Measurements from ENCODE around the gene CNTN2. TPM values are rescaled to one million over a fixed set of nuclear protein-coding genes. Genes with fewer than 3 reads are reported as not detected.
A peak's percentile ranks its signal among the peaks of the same experiment; 100 is the strongest.

The CNTN2 gene
- total and polyA plus RNA-seq, 7 donors = 0.01 to 0.06 (median 0.05) TPM; not detected in 4

DNA sequence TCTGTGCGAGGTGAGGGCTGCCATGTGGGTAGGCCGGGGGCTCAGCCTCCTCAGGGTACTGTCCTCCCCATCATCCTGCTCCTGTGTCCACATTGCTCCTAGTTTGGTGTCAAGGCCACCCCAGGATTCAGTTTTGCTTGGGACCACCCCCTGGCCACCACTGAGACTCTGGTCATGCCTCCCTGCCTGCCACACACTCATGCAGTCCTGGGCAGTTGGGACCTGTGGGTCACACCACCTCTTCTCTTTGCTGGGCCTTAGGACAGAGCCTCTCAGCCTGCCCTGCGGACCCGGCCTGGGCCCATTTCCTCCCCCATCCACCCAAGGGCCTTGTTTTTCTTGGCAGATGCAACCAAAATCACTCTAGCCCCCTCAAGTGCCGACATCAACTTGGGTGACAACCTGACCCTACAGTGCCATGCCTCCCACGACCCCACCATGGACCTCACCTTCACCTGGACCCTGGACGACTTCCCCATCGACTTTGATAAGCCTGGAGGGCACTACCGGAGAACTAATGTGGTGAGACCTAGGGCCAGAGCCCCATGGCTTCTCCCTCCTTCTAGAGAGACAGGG, 21.8 kb downstream of the CNTN2 start:
- Histone ChIP-seq H3K4me3 (no peak overlapping the region), H3K9me3 (no peaks in the 10 kb centered on the region), H3K27me3 (ENCODE audit: insufficient read depth in 3 of 3, low read length in 2 of 3) (no peaks in the 10 kb centered on the region), H3K27ac (no peak overlapping the region), H3K4me1 (no peaks in the 10 kb centered on the region), H3K36me3 (ENCODE audit: insufficient read depth in 1 of 2, low read depth in 1 of 2) (no peaks in the 10 kb centered on the region)
- whole genome bisulfite sequencing, 3 donors = 91 to 96% (median 92%) methylated on average over 9 of the region's 9 CpGs
- peak in 1 of 2 donors; percentile 36 for DNase-seq
- intact Hi-C loops (cut with DNase I) = loop anchor here (5.0 kb wide), 2 partner anchors 73 to 88 kb away; no protein-coding TSS in a partner anchor
- TF ChIP-seq, protein P1, sequence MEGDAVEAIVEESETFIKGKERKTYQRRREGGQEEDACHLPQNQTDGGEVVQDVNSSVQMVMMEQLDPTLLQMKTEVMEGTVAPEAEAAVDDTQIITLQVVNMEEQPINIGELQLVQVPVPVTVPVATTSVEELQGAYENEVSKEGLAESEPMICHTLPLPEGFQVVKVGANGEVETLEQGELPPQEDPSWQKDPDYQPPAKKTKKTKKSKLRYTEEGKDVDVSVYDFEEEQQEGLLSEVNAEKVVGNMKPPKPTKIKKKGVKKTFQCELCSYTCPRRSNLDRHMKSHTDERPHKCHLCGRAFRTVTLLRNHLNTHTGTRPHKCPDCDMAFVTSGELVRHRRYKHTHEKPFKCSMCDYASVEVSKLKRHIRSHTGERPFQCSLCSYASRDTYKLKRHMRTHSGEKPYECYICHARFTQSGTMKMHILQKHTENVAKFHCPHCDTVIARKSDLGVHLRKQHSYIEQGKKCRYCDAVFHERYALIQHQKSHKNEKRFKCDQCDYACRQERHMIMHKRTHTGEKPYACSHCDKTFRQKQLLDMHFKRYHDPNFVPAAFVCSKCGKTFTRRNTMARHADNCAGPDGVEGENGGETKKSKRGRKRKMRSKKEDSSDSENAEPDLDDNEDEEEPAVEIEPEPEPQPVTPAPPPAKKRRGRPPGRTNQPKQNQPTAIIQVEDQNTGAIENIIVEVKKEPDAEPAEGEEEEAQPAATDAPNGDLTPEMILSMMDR (IDR thresholded peaks at IDR 0.05) = no peak
- ATAC-seq = no peak

DNA sequence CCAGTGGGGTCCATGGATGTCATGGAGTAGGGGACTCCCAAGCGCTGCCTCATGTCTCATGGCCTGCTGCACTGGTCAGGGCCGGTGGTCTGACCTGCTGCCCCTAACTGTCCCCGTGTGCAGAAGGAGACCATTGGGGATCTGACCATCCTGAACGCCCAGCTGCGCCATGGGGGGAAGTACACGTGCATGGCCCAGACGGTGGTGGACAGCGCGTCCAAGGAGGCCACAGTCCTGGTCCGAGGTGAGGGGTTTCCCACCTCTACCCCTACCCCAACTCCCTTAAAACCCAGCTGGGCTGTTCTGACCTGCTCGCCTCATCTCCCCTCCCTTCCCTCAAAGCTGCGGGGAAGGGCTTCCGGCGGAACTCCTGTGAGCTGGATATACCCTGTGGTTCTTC, 22.7 kb downstream of the CNTN2 start:
- Histone ChIP-seq H3K27me3 (ENCODE audit: insufficient read depth in 3 of 3, low read length in 2 of 3) (no peaks in the 10 kb centered on the region), H3K36me3 (ENCODE audit: insufficient read depth in 1 of 2, low read depth in 1 of 2) (no peaks in the 10 kb centered on the region), H3K9me3 (no peaks in the 10 kb centered on the region), H3K4me1 (no peaks in the 10 kb centered on the region), H3K27ac (no peak overlapping the region), H3K4me3 (no peak overlapping the region)
- no peak for ATAC-seq
- peak in 1 of 2 donors; percentile 47 for DNase-seq
- TF ChIP-seq, protein P1 (IDR thresholded peaks at IDR 0.05) = no peak
- intact Hi-C loops (cut with DNase I) = no loop called here
- 85 to 90% (median 88%) methylated on average over 14 of the region's 14 CpGs for WGBS, 3 donors

DNA sequence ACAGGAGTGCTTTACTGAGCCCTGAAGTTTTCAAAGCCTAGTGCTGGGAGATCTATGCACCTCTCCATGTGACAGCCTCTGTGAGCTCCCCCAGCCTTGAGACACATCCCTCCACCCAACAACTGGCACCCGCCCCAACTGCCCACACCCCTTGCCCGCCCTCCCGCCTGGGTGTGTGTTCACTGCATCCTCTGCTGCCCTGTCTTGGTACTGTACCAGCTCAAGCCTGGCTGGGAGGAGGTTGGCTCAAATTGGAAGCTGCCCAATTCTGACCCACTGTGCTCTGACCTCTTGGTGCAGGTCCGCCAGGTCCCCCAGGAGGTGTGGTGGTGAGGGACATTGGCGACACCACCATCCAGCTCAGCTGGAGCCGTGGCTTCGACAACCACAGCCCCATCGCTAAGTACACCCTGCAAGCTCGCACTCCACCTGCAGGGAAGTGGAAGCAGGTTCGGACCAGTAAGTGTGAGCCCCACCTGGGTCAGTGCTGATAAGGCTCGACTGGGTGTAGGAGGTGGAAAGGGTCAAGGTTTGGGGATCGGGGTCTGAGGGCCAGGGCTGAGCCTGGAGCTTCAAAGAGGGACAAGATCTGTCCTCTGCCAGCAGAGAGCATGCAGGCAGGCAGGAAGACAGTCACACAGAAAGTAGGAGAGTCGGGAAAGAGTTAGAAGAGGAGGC, 23.3 kb downstream of the CNTN2 start:
- H3K27ac ChIP-seq = no peak overlapping the region
- no peaks in the 10 kb centered on the region for H3K27me3 ChIP-seq (ENCODE audit: insufficient read depth in 3 of 3, low read length in 2 of 3)
- no peaks in the 10 kb centered on the region for H3K36me3 ChIP-seq (ENCODE audit: insufficient read depth in 1 of 2, low read depth in 1 of 2)
- ATAC-seq (no peak), DNase-seq (peak in 1 of 2 donors; percentile 27)
- H3K4me3 ChIP-seq = no peak overlapping the region
- 82 to 88% (median 82%) methylated on average over 13 of the region's 13 CpGs for WGBS, 3 donors
- intact Hi-C loops (cut with DNase I) = no loop called here
- TF ChIP-seq, protein P1 (IDR thresholded peaks at IDR 0.05) = no peak
- H3K4me1 ChIP-seq = no peaks in the 10 kb centered on the region
- H3K9me3 ChIP-seq = no peaks in the 10 kb centered on the region

DNA sequence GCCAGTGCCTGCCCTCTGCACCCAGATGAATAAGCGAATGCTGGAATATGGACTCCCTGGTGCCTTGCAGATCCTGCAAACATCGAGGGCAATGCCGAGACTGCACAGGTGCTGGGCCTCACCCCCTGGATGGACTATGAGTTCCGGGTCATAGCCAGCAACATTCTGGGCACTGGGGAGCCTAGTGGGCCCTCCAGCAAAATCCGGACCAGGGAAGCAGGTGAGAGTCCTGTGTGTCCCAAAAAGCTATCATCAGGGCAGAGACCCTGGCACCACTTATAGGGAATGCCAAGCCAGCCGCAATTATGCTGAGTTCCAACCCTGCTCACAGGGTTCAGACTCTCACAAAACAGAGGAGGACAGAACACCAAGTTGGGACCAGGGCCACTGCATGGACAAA, 24.0 kb downstream of the CNTN2 start:
- H3K36me3 ChIP-seq (ENCODE audit: insufficient read depth in 1 of 2, low read depth in 1 of 2) = no peaks in the 10 kb centered on the region
- TF ChIP-seq, protein P1 (IDR thresholded peaks at IDR 0.05) = no peak
- H3K27ac ChIP-seq = no peak overlapping the region
- ATAC-seq (no peak), DNase-seq (peak in 1 of 2 donors; percentile 41)
- H3K4me3 ChIP-seq = no peak overlapping the region
- no peaks in the 10 kb centered on the region for H3K4me1 ChIP-seq
- intact Hi-C loops (cut with DNase I) = no loop called here
- no peaks in the 10 kb centered on the region for H3K9me3 ChIP-seq
- H3K27me3 ChIP-seq (ENCODE audit: insufficient read depth in 3 of 3, low read length in 2 of 3) = no peaks in the 10 kb centered on the region
- WGBS, 3 donors = 89 to 93% (median 90%) methylated on average over 6 of the region's 6 CpGs

Data from psoas muscle (tissue), 8 donors.